HEK293 (cell line): ENCODE measurements around the gene CTBP2.

Experiments used
- CTCF ChIA-PET: fragments of 350-600 bp; formaldehyde crosslinking; extraction: SDS; loops from one replicate; lab custom pipeline; 2021; ENCODE audit warnings: antibody characterized with exemption; lab: Yijun Ruan, JAX
- POLR2A ChIA-PET: fragments of 300-600 bp; formaldehyde crosslinking; extraction: SDS; loops from one replicate; lab custom pipeline; 2020; ENCODE audit warnings: antibody characterized with exemption, inconsistent platforms; lab: Yijun Ruan, JAX
- H3K27ac ChIP-seq: fragments of 200-500 bp; sonication (Bioruptor generic); 2 replicates; pipeline ENCODE4 v1.5.1; 2014; ENCODE audit warnings: low read depth, low read length, control low read depth, inconsistent platforms; ENCODE audit errors: extremely low read depth
- H3K36me3 ChIP-seq, 2 experiments: fragments of 200-500 bp in 1 of 2; sonication (Bioruptor generic) in 1 of 2; 1 replicate in 1 of 2; 2 replicates in 1 of 2; pipeline ENCODE4 v1.5.1; 2014 to 2017; ENCODE audit warnings: inconsistent platforms in 2 of 2, low read length in 2 of 2; ENCODE audit not compliant: control insufficient read depth in 2 of 2, insufficient read depth in 1 of 2
- H3K4me1 ChIP-seq: fragments of 200-500 bp; sonication (Bioruptor generic); 2 replicates; pipeline ENCODE4 v1.5.1; 2014; ENCODE audit warnings: mild to moderate bottlenecking, low read length, inconsistent platforms; ENCODE audit not compliant: control insufficient read depth, insufficient read depth
- H3K4me3 ChIP-seq: 2 replicates; pipeline ENCODE4 v1.5.1; 2011; ENCODE audit warnings: low read depth, mild to moderate bottlenecking, control low read depth, low read length, moderate library complexity
- H3K9me3 ChIP-seq: fragments of 200-500 bp; sonication (Bioruptor generic); 2 replicates; pipeline ENCODE4 v1.5.1; 2014; ENCODE audit warnings: low read depth, low read length, inconsistent platforms; ENCODE audit not compliant: control insufficient read depth, insufficient read depth
- ATF2 ChIP-seq: fragments of 450-650 bp; formaldehyde crosslinking; IDR thresholded peaks from 2 replicates; pipeline ENCODE4 v1.5.1; 2016; ENCODE audit warnings: missing biosample characterization, missing genetic modification characterization, low read depth
- GLI2 ChIP-seq: fragments of 450-650 bp; formaldehyde crosslinking; IDR thresholded peaks from 2 replicates; pipeline ENCODE4; 2017; ENCODE audit warnings: missing biosample characterization, missing genetic modification characterization, low read depth, borderline replicate concordance
- GLIS1 ChIP-seq: fragments of 450-650 bp; formaldehyde crosslinking; IDR thresholded peaks from 2 replicates; pipeline ENCODE4 v1.5.1; 2016; ENCODE audit warnings: missing biosample characterization, missing genetic modification characterization
- KLF1 ChIP-seq: fragments of 450-650 bp; formaldehyde crosslinking; IDR thresholded peaks from 2 replicates; pipeline ENCODE4 v1.5.1; 2016; ENCODE audit warnings: missing biosample characterization, missing genetic modification characterization
- KLF9 ChIP-seq: fragments of 450-650 bp; formaldehyde crosslinking; IDR thresholded peaks from 2 replicates; pipeline ENCODE4 v1.5.1; 2016; ENCODE audit warnings: missing biosample characterization, missing genetic modification characterization, low read depth
- MYNN ChIP-seq: fragments of 450-650 bp; formaldehyde crosslinking; IDR thresholded peaks from 2 replicates; pipeline ENCODE4 v1.5.1; 2016; ENCODE audit warnings: missing biosample characterization, missing genetic modification characterization, borderline replicate concordance
- PRDM10 ChIP-seq: fragments of 450-650 bp; formaldehyde crosslinking; IDR thresholded peaks from 2 replicates; pipeline ENCODE4 v1.5.1; 2016; ENCODE audit warnings: missing biosample characterization, missing genetic modification characterization
- SALL2 ChIP-seq: fragments of 450-650 bp; formaldehyde crosslinking; IDR thresholded peaks from 2 replicates; pipeline ENCODE4 v1.5.0; 2017; ENCODE audit warnings: missing biosample characterization, mild to moderate bottlenecking, missing genetic modification characterization, borderline replicate concordance
- SETDB1 ChIP-seq: IDR thresholded peaks from one replicate; pipeline ENCODE4 v1.6.1; 2017; ENCODE audit warnings: mild to moderate bottlenecking, low read length, moderate library complexity, mixed read lengths; ENCODE audit not compliant: insufficient read length
- ZNF10 ChIP-seq: fragments of 450-650 bp; formaldehyde crosslinking; IDR thresholded peaks from 2 replicates; pipeline ENCODE4 v1.5.1; 2017; ENCODE audit warnings: missing biosample characterization, missing genetic modification characterization
- ZNF174 ChIP-seq: fragments of 450-650 bp; formaldehyde crosslinking; IDR thresholded peaks from 2 replicates; pipeline ENCODE4 v1.5.0; 2017; ENCODE audit warnings: missing biosample characterization, mild to moderate bottlenecking, missing genetic modification characterization
- ZNF223 ChIP-seq: fragments of 450-650 bp; formaldehyde crosslinking; IDR thresholded peaks from 2 replicates; pipeline ENCODE4 v1.5.1; 2016; ENCODE audit warnings: missing biosample characterization, missing genetic modification characterization
- ZNF292 ChIP-seq: fragments of 450-650 bp; formaldehyde crosslinking; IDR thresholded peaks from 2 replicates; pipeline ENCODE4 v1.5.1; 2016; ENCODE audit warnings: low read depth, missing biosample characterization, missing genetic modification characterization, borderline replicate concordance
- ZNF335 ChIP-seq: fragments of 450-650 bp; formaldehyde crosslinking; conservative IDR thresholded peaks from 2 replicates; pipeline ENCODE4 v1.5.1; 2016; ENCODE audit warnings: missing biosample characterization, missing genetic modification characterization
- ZNF416 ChIP-seq: fragments of 450-650 bp; formaldehyde crosslinking; IDR thresholded peaks from 2 replicates; pipeline ENCODE4 v1.5.1; 2016; ENCODE audit warnings: missing biosample characterization, missing genetic modification characterization
- ZNF501 ChIP-seq: fragments of 450-650 bp; formaldehyde crosslinking; IDR thresholded peaks from 2 replicates; pipeline ENCODE4 v1.5.1; 2016; ENCODE audit warnings: missing biosample characterization, missing genetic modification characterization
- ZNF560 ChIP-seq: fragments of 450-650 bp; formaldehyde crosslinking; IDR thresholded peaks from 2 replicates; pipeline ENCODE4 v1.5.1; 2017; ENCODE audit warnings: missing biosample characterization, missing genetic modification characterization, borderline replicate concordance
- ZNF571 ChIP-seq: fragments of 450-650 bp; formaldehyde crosslinking; IDR thresholded peaks from 2 replicates; pipeline ENCODE4 v1.5.0; 2017; ENCODE audit warnings: missing biosample characterization, missing genetic modification characterization
- TF ChIP-seq, protein P1 (sequence below): fragments of 450-650 bp; formaldehyde crosslinking; IDR thresholded peaks from 2 replicates; pipeline ENCODE4 v1.5.1; 2017; ENCODE audit warnings: missing biosample characterization, missing genetic modification characterization
- TF ChIP-seq, protein P2 (sequence below): fragments of 450-650 bp; formaldehyde crosslinking; conservative IDR thresholded peaks from 2 replicates; pipeline ENCODE4 v1.5.1; 2016; ENCODE audit warnings: low read depth, missing biosample characterization, missing genetic modification characterization

CTBP2 gene

GRCh38 chr10:125103924-125104323 is 56.4 kb downstream of the CTBP2 start:
- ChIA-PET CTCF (no interaction called here), POLR2A (no interaction called here)
- Histone ChIP-seq H3K27ac (no peak overlapping the region), H3K36me3 (peaks cover 6 to 40% of the 10 kb centered on the region in 2 experiments; a peak in 2 of 3 replicates), H3K4me1 (peaks cover 7% of the 10 kb centered on the region; the same call in 1 of the 2 replicates)
- TF ChIP-seq ZNF571 (no peak), ZNF223 (tag by site-specific recombination) (no peak), SALL2 (no peak), ZNF10 (tag by site-specific recombination) (no peak), ZNF560 (tag by site-specific recombination) (no peak), MYNN (no peak), KLF9 (tag by site-specific recombination) (no peak), GLI2 (tag by site-specific recombination) (no peak), ZNF501 (tag by site-specific recombination) (no peak), ZNF174 (tag by site-specific recombination) (no peak), SETDB1 (no peak), ZNF292 (no peak), ATF2 (tag by site-specific recombination) (no peak), ZNF416 (no peak)
- TF ChIP-seq, protein P1, sequence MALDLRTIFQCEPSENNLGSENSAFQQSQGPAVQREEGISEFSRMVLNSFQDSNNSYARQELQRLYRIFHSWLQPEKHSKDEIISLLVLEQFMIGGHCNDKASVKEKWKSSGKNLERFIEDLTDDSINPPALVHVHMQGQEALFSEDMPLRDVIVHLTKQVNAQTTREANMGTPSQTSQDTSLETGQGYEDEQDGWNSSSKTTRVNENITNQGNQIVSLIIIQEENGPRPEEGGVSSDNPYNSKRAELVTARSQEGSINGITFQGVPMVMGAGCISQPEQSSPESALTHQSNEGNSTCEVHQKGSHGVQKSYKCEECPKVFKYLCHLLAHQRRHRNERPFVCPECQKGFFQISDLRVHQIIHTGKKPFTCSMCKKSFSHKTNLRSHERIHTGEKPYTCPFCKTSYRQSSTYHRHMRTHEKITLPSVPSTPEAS (tag by site-specific recombination): no peak
- TF ChIP-seq, protein P2, sequence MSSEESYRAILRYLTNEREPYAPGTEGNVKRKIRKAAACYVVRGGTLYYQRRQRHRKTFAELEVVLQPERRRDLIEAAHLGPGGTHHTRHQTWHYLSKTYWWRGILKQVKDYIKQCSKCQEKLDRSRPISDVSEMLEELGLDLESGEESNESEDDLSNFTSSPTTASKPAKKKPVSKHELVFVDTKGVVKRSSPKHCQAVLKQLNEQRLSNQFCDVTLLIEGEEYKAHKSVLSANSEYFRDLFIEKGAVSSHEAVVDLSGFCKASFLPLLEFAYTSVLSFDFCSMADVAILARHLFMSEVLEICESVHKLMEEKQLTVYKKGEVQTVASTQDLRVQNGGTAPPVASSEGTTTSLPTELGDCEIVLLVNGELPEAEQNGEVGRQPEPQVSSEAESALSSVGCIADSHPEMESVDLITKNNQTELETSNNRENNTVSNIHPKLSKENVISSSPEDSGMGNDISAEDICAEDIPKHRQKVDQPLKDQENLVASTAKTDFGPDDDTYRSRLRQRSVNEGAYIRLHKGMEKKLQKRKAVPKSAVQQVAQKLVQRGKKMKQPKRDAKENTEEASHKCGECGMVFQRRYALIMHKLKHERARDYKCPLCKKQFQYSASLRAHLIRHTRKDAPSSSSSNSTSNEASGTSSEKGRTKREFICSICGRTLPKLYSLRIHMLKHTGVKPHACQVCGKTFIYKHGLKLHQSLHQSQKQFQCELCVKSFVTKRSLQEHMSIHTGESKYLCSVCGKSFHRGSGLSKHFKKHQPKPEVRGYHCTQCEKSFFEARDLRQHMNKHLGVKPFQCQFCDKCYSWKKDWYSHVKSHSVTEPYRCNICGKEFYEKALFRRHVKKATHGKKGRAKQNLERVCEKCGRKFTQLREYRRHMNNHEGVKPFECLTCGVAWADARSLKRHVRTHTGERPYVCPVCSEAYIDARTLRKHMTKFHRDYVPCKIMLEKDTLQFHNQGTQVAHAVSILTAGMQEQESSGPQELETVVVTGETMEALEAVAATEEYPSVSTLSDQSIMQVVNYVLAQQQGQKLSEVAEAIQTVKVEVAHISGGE (tag by site-specific recombination): no peak
- TF ChIP-seq, all 188 proteins: peak for 0
- no peak overlapping the region for H3K4me3 ChIP-seq
- H3K9me3 ChIP-seq: no peaks in the 10 kb centered on the region

- POLR2A ChIA-PET: no interaction called here
- H3K27ac ChIP-seq: no peak overlapping the region
- H3K4me1 ChIP-seq: peaks cover 7% of the 10 kb centered on the region; the same call in 1 of the 2 replicates
- H3K36me3 ChIP-seq: peaks cover 6 to 35% of the 10 kb centered on the region in 2 experiments; a peak in 2 of 3 replicates
- CTCF ChIA-PET: no interaction called here
- no peaks in the 10 kb centered on the region for H3K9me3 ChIP-seq
- TF ChIP-seq ZNF335 (no peak), GLIS1 (tag by site-specific recombination) (peak; percentile 24; the same call in 1 of the 2 replicates), KLF1 (no peak), PRDM10 (tag by site-specific recombination) (no peak)
- TF ChIP-seq, protein P2 (tag by site-specific recombination): no peak
- H3K4me3 ChIP-seq: no peak overlapping the region
These were observed 56.9 kb downstream of the CTBP2 start for GRCh38 chr10:125103466-125103865.
